GM12801 (cell line): ENCODE data around the gene FBXO38.

Experiments
- CTCF ChIP-seq: IDR thresholded peaks from one replicate; pipeline ENCODE4 v1.5.1; 2011; ENCODE audit warnings: control low read depth; ENCODE audit not compliant: insufficient read length; ENCODE audit errors: extremely low read depth

Gene FBXO38

GRCh38 chr5:148458036-148458888 is 74.5 kb downstream of the FBXO38 start:
- TF ChIP-seq CTCF, result no peak

- no peak for TF ChIP-seq CTCF
These were observed 75.9 kb downstream of the FBXO38 start for GRCh38 chr5:148459669-148460068.

GRCh38 chr5:148465381-148466235 is 81.8 kb downstream of the FBXO38 start:
- no peak for TF ChIP-seq CTCF

- TF ChIP-seq CTCF, result no peak
These were observed 82.5 kb downstream of the FBXO38 start for GRCh38 chr5:148466236-148466580.

GRCh38 chr5:148467958-148468357 is 84.2 kb downstream of the FBXO38 start:
- TF ChIP-seq CTCF, result no peak

GRCh38 chr5:148469501-148469935 is 85.8 kb downstream of the FBXO38 start:
- TF ChIP-seq CTCF, result no peak

GRCh38 chr5:148471379-148471778 is 87.6 kb downstream of the FBXO38 start:
- TF ChIP-seq CTCF, result no peak
